HG02642 (cell line): ENCODE results near the gene OSTF1.

Source experiments
- ATAC-seq: cut with Tn5 transposase; IDR thresholded peaks from one replicate; pipeline ENCODE4 v1.9.1; 2021; ENCODE audit warnings: mild to moderate bottlenecking; ENCODE audit not compliant: unreplicated experiment, poor library complexity

OSTF1 gene

GRCh38 chr9:75112789-75113188 is 24.5 kb downstream of the OSTF1 start:
- no peak for ATAC-seq

GRCh38 chr9:75116306-75116705 is 28.0 kb downstream of the OSTF1 start:
- ATAC-seq = no peak

DNA sequence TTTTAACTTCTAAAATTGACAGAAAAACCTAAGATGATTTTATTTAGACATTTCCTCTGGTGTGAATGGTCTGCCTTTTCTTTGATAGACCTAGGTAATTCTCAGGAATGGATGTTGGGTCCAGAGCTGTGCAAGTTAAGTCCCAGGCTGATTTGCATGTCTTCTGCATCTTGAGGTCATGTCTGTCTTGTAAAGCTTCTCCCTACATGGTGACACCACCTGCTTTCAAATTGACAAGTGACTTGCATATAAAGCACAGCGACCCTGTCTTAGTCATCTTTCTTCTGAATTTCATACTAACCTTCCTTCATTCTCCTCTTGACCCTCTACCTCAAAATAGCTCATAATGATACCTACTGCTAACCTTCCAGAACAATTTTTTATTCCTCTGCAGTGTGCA is 29.2 kb downstream of the OSTF1 start:
- no peak for ATAC-seq

GRCh38 chr9:75120686-75121085 is 32.4 kb downstream of the OSTF1 start:
- no peak for ATAC-seq

GRCh38 chr9:75121914-75122558 is 33.7 kb downstream of the OSTF1 start:
- no peak for ATAC-seq

DNA sequence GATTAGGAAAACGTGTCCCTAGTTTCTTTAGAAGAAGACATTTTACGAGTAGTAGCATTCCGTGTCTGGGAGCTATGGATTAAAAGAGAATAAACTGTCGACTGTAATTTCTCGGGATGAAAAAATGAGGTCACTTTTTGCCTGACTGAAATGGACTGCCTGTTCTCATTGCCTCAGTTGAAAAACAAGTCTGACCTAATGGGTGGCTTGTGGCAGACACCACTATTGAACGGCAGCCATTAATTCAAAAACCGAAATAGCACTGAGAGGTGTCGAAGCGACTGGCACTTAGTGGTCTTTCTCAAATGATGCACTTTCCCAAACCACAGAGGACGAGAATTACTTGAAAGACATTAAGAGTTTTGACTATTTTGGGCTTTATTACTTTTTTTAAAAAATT is 35.4 kb downstream of the OSTF1 start:
- ATAC-seq = no peak

GRCh38 chr9:75128535-75128934 is 40.2 kb downstream of the OSTF1 start:
- no peak for ATAC-seq

DNA sequence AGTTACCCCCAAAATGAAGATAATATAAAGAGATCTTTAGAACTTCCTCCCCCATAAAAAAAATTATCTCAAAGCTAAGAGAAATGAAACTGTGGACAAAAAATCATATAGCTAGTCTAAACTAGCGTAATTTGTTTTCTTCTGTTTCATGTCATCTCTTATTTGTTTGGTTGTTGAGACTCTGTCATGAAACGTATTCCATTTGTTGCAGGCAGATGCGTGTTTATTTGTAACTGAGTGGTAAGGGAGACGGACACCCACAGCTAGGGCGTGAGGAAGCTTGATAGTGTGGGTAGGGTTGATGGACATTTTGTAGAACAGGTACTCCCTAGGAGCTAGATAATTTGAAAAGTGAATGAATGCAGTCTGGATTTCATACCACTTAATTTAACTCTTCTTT is 41.9 kb downstream of the OSTF1 start:
- no peak for ATAC-seq

DNA sequence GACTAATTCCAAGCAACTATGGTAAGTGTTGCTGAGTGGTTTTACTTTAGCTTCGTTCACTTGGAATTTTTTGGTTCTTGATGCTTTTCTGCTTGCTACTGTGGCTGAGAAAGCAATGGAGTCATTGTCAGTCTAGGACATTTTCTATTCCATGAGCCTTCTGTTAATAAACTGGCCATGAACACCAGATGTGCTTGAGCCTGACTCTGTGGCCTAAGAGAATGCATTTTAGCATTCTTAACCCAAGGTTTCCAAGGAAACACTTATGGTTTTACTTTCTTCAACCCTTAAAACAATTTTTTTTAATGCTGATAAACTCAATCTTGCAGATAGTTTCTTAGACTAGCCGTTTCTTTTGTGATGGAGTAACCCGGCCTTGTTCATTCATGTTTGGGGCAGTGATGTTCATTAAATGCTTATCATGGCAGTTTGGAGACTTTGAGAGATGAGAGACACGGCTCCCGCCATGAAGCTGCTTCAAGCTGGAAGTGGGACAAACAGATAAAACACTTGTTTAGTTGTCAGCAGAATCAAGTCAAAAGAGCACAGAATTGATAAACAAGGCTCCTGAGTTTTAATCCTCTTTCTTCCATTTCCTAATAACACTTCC is 42.4 kb downstream of the OSTF1 start:
- no peak for ATAC-seq

DNA sequence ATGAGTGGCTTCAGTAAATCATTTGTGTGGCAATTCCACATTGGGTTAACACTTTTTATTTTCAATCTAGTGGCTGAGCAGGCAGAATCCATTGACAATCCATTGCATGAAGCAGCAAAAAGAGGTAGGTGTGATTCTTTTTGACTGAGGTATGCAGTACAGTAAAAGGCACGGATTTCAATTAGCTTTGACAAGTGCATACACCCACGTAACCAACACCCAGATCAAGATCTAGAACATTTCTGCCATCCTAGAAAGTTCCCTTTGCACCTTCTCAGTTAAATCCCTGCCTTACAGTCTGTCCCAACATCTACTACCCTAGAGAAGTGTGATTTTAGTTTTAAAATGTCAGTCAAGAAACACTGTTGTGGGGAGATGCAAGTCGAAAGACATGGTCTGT is 43.4 kb downstream of the OSTF1 start:
- ATAC-seq = no peak

DNA sequence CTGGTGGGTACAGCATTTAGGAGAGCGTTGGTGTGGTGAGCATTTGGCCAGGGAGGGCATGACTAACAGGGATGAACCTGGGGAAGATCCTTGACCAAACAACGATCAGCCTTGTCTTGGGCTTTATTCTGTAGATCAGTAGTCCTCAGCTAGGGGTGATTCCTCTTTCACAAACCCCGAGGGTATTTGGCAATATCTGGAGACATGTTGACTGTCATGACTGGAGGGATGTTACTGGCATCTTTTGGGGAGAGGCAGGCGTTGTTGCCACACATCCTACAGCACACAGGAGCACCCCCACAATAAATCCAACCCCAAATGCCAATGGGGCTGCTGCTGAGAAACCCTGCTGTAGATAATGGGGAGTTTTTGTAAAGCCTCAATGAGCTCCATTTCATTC is 43.9 kb downstream of the OSTF1 start:
- ATAC-seq = no peak

GRCh38 chr9:75133396-75133795 is 45.1 kb downstream of the OSTF1 start:
- ATAC-seq = no peak

DNA sequence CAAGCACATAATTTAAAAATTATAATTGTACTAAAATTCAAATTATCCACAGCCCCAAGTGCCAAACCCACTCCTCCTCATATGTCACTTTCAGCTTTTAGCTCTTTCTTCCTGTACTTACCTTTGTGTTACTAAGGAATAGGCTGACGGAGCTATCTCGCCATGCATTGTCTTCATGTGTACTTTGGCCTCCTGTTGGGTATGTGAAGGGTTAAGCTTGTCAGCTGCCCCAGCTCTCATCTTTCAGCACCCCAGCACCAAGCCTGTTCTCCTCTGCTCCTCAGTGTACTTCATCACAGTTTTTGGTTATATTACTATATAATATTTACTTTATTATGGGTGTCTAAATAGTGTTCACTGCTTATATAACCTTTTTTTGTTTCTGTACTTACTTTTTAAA is 46.2 kb downstream of the OSTF1 start:
- ATAC-seq = no peak

DNA sequence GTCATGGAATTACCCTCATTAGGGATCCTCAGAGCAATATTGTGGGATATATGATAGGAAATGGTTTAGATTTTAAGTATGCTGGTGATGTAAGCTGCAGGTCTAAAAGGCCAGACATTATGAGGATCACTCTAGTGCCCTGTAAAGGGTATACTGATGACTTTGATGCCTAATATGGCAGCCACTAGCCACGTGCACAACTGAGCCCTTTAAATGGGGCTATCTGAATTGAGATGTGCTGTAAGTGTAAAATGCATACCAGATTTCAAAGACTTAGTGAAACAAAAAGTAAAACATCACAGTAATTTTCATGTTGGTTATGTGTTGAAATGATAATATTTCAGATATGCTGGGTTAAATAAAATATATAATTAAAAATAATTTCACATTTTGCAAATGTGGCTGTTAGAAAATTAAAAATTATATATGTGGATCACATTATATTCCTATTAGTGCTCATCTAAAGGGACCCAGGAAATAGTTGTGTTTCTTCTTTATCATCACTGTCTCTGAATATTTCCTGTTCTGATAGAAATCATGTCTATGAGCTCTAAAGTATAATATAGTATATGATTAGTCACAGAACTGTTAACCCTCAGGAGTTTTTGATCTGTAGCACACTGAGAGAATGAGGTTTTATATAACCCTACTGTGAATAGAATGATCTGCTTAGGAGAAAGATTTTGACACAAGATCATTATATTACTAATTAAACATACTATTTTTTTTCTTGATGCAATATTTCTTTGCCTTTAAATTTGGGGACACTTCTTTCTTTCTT is 50.1 kb downstream of the OSTF1 start:
- ATAC-seq = no peak

DNA sequence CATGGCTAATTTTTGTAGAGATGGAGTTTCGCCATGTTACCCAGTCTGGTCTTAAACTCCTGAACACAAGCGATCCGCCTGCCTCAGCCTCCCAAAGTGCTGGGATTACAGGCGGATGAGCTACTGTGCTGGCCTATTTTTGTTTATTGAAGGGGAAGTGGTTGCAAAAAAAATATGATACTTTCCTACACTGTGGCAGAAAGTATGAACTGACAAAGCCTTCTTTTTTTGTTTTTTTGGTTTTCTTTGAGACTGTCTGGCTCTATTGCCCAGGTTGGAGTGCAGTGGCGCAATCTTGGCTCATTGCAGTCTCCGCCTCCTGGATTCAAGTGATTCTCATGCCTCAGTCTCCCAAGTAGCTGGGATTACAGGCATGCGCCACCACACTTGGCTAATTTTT is 50.9 kb downstream of the OSTF1 start:
- no peak for ATAC-seq

DNA sequence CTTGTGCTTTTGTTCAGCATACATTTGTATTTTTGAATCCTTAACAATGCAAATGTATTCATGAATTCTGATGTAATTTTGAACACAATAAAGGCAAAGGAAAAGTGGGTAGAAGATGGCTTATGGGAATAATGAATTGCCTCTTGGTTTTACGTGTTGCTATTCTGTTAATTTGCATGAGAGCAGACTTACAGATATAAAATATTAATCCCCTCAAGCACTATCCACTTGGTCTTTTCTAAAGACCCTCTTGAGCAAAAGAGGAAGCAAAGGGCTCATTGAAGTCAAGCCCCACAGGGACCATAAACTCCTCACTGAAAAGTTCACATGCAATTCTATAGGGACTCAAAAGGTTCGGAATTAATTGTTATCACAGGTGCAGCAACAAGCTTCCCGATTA is 51.9 kb downstream of the OSTF1 start:
- no peak for ATAC-seq

DNA sequence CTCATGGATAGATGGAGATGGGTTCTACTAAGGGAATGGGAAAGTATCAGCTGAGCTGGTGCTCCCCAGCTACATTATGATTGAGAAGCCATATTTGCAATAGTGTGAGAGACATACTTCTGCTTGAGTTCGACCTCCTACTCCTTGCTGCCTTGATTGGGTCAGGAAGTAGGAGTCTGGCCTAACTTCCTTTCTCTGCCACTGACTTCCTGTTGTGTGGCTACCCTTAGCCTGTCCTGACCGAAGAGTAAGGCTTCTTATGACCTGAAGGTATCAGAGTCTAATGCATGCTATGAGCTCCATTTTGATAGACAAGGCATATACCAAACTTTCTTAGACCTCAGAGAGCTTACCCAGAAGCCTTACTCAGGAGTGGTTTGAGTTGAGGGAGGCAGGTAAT is 53.9 kb downstream of the OSTF1 start:
- no peak for ATAC-seq

DNA sequence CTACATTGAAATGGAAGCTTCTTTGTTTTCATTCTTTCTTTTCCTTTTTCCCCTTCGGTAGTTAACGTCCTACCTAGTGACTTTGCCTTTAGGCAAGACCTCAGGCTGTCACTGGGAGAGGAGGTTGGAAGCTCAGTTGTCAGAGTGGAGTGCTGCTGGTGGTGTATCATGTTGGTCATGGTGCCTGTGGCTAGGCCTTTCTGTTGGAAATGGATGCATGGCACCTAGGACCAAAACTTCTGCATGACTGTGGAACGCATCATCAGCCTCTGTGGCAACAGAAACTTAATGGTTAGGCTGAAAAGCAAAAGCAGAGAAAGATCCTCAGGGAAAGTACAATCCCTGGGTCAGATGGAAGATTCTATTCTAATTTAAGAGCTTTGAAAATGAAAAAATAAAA is 57.9 kb downstream of the OSTF1 start:
- ATAC-seq = no peak

DNA sequence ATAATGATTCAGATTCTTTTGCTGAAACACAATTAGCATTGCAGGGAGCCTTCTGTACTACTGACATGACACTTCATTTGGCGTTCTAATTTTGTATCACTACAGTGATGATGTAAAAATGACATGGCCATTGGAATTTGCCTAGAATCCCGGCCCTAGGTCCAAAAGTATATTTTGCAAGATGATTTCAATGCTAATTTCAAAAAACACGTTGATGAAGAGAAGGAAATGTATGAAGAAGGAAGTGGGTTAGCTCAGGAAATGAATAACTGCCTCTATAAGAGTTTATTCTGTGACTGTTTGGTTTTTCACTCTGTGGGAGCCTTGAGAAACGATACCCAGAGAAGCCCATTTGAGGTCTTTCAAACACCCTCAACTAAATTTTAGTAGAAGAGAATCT is 59.3 kb downstream of the OSTF1 start:
- no peak for ATAC-seq

DNA sequence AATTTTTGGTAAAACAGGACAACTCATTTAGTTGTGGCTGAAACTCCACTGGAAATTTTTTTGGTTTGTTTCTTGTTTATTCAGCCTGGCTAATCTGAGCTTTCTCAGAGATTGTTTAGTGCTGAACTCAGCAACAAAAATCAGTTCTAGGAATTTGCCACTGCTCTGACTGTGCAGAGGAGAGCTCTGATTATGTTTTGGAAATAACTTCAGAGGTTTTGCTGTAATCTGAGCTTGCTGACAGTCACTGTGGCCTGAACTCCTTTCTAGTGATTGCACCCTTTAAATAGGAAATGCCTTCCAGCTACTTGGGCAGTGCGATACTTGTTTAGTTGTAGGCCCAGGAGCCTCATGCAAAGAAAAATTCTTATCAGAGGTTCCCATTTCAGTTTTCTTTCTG is 60.2 kb downstream of the OSTF1 start:
- no peak for ATAC-seq

- ATAC-seq = no peak
These were observed 61.5 kb downstream of the OSTF1 start for GRCh38 chr9:75149841-75150241.

- no peak for ATAC-seq
These were observed 62.2 kb downstream of the OSTF1 start for GRCh38 chr9:75150512-75150911.
